ENCODE data around the gene KCNK16. TPM values are rescaled to one million over a fixed set of nuclear protein-coding genes. Genes with fewer than 3 reads are reported as not detected.

The KCNK16 gene
- total and polyA plus RNA-seq, 4 experiments from 2014 or later: not detected

DNA sequence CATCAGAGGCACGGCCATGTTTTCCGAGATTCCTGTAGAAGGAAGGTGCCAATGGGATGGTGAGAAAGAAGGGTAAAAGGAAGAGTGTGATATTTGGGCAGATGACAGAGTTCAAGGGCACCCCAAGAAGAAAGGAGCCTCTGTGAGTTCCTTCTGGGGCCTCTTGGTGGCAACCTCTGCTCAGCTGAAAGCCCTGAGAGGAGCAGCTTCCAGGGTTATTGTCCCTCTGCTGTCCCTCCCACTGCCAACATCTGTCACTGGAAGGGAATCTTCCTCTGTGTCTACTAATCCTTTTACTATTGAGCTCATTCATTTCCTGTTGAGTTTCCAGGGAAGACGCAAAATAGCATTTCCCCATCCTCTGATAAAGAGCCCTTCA lies 40.0 kb upstream of the KCNK16 start:
- H3K36me3 Mint-ChIP-seq: no peaks in the 10 kb centered on the region
- ChIA-PET POLR2A (ENCODE audit: partially characterized antibody) (no interaction called here), CTCF (ENCODE audit: partially characterized antibody) (interaction anchor here (1.1 to 1.9 kb wide), 4 partner anchors 8 to 23 kb away, joined by 3 to 12 read pairs (median 6); no protein-coding TSS in a partner anchor)

DNA sequence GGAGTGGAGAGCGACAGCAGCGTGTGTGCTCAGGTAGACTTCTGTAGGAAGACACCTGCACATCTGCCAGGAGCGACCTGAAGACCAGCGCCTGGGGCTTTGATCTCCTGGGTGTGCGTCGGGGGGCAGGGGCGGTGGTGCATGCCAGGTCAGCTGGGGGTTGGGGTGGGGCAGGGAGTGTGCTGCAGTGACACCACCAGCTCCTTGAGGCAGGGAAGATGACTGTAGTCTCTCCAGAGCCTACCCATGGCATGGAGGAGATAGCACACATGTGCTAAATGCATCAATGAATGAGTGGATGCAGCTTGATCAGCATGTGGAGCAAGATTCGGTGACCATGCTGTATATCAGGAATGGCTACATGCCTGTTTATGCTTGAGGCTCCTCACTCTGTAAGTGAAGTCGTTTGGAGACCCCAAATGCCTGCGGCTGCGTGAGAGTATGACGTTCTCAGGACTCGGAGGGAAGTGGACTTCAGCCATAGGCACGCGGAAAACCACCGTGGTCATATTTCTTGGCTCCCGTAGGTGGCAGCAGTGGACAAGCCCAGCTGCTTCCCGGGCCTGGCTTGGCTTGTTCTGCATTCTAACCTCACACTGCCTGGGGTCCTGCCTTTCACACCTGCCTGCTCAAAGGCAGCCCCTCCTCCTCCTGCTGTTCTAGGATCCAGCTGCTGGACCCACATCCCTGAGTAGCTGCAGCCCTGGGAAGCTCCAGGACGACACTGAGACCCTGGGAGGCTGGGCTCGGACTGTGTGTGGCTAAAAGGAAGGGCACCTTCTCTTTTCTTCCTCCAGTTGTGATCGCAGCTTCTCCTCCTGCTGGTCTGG lies 39.4 kb upstream of the KCNK16 start:
- H3K36me3 Mint-ChIP-seq: no peaks in the 10 kb centered on the region
- intact Hi-C loops (cut with micrococcal nuclease): no loop called here
- no peaks in the 10 kb centered on the region for H3K9me3 Mint-ChIP-seq
- Histone ChIP-seq H3K4me3 (ENCODE audit: low read length in 2 of 2) (no peak overlapping the region), H3K9me3 (ENCODE audit: control insufficient read depth in 1 of 2, low read length in 2 of 2) (no peaks in the 10 kb centered on the region), H3K27me3 (ENCODE audit: insufficient read depth, low read length) (no peaks in the 10 kb centered on the region), H3K27ac (ENCODE audit: low read depth, low read length) (no peak overlapping the region), H3K4me1 (ENCODE audit: insufficient read depth, low read length) (no peaks in the 10 kb centered on the region), H3K36me3 (ENCODE audit: insufficient read depth, low read length) (no peaks in the 10 kb centered on the region)
- H3K27ac Mint-ChIP-seq: no peak overlapping the region
- H3K27me3 Mint-ChIP-seq: peaks cover 10 to 16% of the 10 kb centered on the region in 2 donors
- peak overlapping the region in 2 of 8 donors; percentile 50 to 57 for H3K4me3 Mint-ChIP-seq
- POLR2A ChIA-PET (ENCODE audit: partially characterized antibody): no interaction called here
- peaks cover 0 to 4% (median 2%) of the 10 kb centered on the region in 4 donors for H3K4me1 Mint-ChIP-seq
- peak in 4 of 5 donors; percentile 8 to 29 (median 12) for DNase-seq
- CTCF ChIA-PET (ENCODE audit: partially characterized antibody): interaction anchor here (1.1 to 1.9 kb wide), 5 partner anchors 9 to 25 kb away, joined by 3 to 12 read pairs (median 5); no protein-coding TSS in a partner anchor

More for the DNA sequence above, 40.0 kb upstream of the KCNK16 start:
- no peak for DNase-seq
- Mint-ChIP-seq H3K4me1 (peaks cover 0 to 4% (median 2%) of the 10 kb centered on the region in 4 donors), H3K27me3 (peaks cover 10 to 14% of the 10 kb centered on the region in 2 donors), H3K27ac (no peak overlapping the region), H3K4me3 (no peak overlapping the region), H3K9me3 (no peaks in the 10 kb centered on the region)
- Histone ChIP-seq H3K9me3 (ENCODE audit: control insufficient read depth in 1 of 2, low read length in 2 of 2) (no peaks in the 10 kb centered on the region), H3K27me3 (ENCODE audit: insufficient read depth, low read length) (no peaks in the 10 kb centered on the region), H3K27ac (ENCODE audit: low read depth, low read length) (no peak overlapping the region), H3K36me3 (ENCODE audit: insufficient read depth, low read length) (no peaks in the 10 kb centered on the region), H3K4me1 (ENCODE audit: insufficient read depth, low read length) (no peaks in the 10 kb centered on the region), H3K4me3 (ENCODE audit: low read length in 2 of 2) (no peak overlapping the region)
- intact Hi-C loops (cut with micrococcal nuclease): no loop called here

DNA sequence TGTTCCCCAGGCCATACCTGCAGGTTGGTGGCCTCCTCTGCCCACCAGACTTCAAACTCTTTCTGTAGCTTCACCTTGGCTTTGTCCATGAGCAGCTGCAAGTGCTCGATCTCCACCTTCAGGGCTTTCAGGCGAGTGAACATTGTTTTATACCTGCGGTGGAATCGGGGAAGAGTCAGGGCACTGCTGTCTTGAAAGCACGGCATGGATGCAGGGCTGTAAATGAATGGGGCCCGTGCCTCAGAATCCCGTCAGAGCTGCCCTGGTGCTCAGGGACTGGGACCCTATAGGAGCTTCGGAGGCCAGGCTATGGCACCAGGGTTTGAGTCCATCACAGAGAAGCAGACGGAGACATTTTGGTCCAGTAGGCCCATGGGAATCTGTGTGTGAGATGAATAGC lies 37.9 kb upstream of the KCNK16 start:
- no peak for DNase-seq
- H3K9me3 Mint-ChIP-seq: no peaks in the 10 kb centered on the region
- no peak overlapping the region for H3K4me3 ChIP-seq (ENCODE audit: low read length in 2 of 2)
- H3K27me3 Mint-ChIP-seq: peaks cover 7 to 15% of the 10 kb centered on the region in 2 donors
- ChIA-PET POLR2A (ENCODE audit: partially characterized antibody) (no interaction called here), CTCF (ENCODE audit: partially characterized antibody) (no interaction called here)
- H3K4me1 ChIP-seq (ENCODE audit: insufficient read depth, low read length): no peaks in the 10 kb centered on the region
- no peaks in the 10 kb centered on the region for H3K27me3 ChIP-seq (ENCODE audit: insufficient read depth, low read length)
- no peaks in the 10 kb centered on the region for H3K9me3 ChIP-seq (ENCODE audit: control insufficient read depth in 1 of 2, low read length in 2 of 2)
- no peak overlapping the region for H3K27ac Mint-ChIP-seq
- no peak overlapping the region for H3K27ac ChIP-seq (ENCODE audit: low read depth, low read length)
- H3K4me3 Mint-ChIP-seq: no peak overlapping the region
- H3K36me3 ChIP-seq (ENCODE audit: insufficient read depth, low read length): no peaks in the 10 kb centered on the region
- H3K36me3 Mint-ChIP-seq: no peaks in the 10 kb centered on the region
- intact Hi-C loops (cut with micrococcal nuclease): no loop called here
- H3K4me1 Mint-ChIP-seq: peaks cover 0 to 4% (median 2%) of the 10 kb centered on the region in 4 donors

DNA sequence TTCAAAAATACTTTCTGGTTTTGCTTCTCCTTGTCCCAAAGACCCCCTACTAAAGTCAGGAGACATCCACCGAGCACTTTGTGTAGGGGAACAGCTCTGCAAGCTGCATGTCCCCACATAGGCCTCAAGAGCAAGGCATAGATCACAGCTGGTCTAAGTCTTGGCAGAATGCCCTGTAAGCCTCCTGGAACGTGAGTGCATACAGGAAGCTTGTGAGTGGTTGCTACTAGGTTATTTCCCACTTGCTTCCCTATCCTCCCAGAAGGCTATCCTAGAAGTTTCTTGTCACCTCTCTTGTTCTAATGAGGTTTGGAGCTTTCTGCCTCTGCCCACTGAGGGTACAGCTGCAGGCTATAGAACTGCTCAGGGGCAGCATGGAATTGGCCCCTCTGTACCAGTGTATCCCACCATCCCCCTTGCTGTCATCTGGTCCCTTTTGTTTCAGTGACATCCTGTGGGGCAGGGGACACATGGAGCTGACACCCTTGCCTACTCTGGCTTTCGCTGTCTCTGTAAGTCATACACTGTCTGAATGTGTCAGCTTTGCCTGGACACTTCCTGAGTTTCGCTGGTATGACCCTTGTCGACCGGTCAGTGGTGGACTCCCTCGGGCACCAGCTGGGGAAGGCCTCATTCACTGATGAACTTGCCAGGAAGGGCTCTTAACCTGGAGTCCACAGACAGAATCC lies 35.6 kb upstream of the KCNK16 start:
- Histone ChIP-seq H3K4me3 (ENCODE audit: low read length in 2 of 2) (no peak overlapping the region), H3K4me1 (ENCODE audit: insufficient read depth, low read length) (no peaks in the 10 kb centered on the region), H3K27me3 (ENCODE audit: insufficient read depth, low read length) (no peaks in the 10 kb centered on the region), H3K27ac (ENCODE audit: low read depth, low read length) (no peak overlapping the region), H3K36me3 (ENCODE audit: insufficient read depth, low read length) (no peaks in the 10 kb centered on the region), H3K9me3 (ENCODE audit: control insufficient read depth in 1 of 2, low read length in 2 of 2) (no peaks in the 10 kb centered on the region)
- H3K4me1 Mint-ChIP-seq: peaks cover 0 to 4% (median 2%) of the 10 kb centered on the region in 4 donors
- CTCF ChIA-PET (ENCODE audit: partially characterized antibody): interaction anchor here (1.3 to 1.8 kb wide), 3 partner anchors 10 to 18 kb away, joined by 3 to 5 read pairs (median 4); no protein-coding TSS in a partner anchor
- H3K4me3 Mint-ChIP-seq: no peak overlapping the region
- POLR2A ChIA-PET (ENCODE audit: partially characterized antibody): no interaction called here
- H3K27ac Mint-ChIP-seq: no peak overlapping the region
- H3K9me3 Mint-ChIP-seq: no peaks in the 10 kb centered on the region
- DNase-seq: no peak
- H3K36me3 Mint-ChIP-seq: no peaks in the 10 kb centered on the region
- intact Hi-C loops (cut with micrococcal nuclease): no loop called here
- H3K27me3 Mint-ChIP-seq: peaks cover 6 to 10% of the 10 kb centered on the region in 2 donors

DNA sequence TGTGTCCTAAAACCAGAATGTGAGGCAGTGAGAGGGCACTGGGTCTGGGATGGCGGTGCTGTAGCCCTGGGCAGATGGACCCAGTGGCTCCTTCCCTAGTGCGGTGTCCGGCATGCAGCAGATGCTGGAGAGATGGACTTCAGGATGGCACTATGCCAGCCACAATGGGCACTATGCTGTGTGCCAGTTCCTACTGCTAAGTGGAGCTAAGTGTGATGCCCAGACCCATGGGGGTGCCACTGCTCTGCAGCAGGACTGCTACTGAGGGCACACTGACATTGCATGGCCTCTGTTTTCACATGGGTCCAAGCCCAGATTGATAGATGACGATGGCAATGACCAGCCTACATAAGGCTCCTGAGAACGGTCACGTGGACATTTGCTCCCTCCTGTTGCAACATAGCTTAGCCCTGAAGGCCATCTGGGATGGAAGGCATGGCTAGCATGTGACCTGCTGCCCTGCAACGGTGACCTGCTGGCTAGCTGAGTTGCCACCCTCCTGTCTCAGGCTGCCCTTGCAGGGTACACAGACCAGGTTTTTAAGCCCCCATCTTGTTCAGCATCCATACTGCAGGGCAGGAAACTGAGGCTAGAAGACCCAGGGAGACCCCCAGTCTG lies 31.3 kb upstream of the KCNK16 start:
- no peaks in the 10 kb centered on the region for H3K27me3 ChIP-seq (ENCODE audit: insufficient read depth, low read length)
- H3K36me3 Mint-ChIP-seq: no peaks in the 10 kb centered on the region
- H3K36me3 ChIP-seq (ENCODE audit: insufficient read depth, low read length): no peaks in the 10 kb centered on the region
- H3K4me3 Mint-ChIP-seq: no peak overlapping the region
- intact Hi-C loops (cut with micrococcal nuclease): no loop called here
- no peak overlapping the region for H3K27ac Mint-ChIP-seq
- H3K9me3 Mint-ChIP-seq: no peaks in the 10 kb centered on the region
- H3K4me1 ChIP-seq (ENCODE audit: insufficient read depth, low read length): no peaks in the 10 kb centered on the region
- ChIA-PET CTCF (ENCODE audit: partially characterized antibody) (interaction anchor here (1.4 kb wide), 1 partner anchor 10 kb away, joined by 4 read pairs; no protein-coding TSS in a partner anchor), POLR2A (ENCODE audit: partially characterized antibody) (no interaction called here)
- peaks cover 0 to 2% of the 10 kb centered on the region in 2 donors for H3K27me3 Mint-ChIP-seq
- H3K4me3 ChIP-seq (ENCODE audit: low read length in 2 of 2): no peak overlapping the region
- no peak overlapping the region for H3K27ac ChIP-seq (ENCODE audit: low read depth, low read length)
- no peaks in the 10 kb centered on the region for H3K9me3 ChIP-seq (ENCODE audit: control insufficient read depth in 1 of 2, low read length in 2 of 2)
- no peaks in the 10 kb centered on the region for H3K4me1 Mint-ChIP-seq
- no peak for DNase-seq

DNA sequence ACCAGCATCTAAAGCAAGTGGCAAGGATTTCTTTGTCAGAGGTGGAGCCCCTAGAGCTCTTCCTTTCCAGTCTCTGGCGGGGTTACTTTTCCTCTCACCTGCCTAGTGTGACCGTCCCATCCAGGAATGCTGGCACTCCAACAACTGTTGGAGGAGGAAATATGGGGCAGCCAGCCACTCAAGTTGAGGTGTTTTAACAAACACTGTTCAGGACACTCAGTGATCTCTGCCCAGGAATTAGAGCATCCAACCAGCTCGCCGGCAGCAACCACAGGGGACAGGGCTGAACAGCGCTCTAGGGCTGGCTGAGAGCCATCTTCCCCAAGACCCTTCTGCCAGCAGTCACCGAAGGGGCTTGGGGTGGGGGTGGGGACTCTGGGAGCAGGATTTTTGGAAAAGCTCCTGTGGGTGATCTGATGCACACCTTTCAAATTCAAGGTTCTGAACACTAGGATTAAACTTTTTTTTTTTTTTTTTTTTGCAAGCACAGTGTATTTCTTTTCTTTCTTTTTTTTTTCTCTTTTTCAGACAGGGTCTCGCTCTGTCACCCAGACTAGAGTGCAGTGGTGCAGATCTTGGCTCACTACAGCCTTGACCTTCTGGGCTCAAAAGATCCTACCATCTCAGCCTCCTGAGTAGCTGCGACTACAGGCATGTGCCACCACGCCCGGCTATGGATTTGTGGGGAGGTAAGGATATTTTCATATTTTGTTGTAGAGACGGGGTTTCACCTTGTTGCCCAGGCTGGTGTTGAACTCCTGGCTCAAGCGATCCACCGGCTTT lies 28.4 kb upstream of the KCNK16 start:
- Histone ChIP-seq H3K4me1 (ENCODE audit: insufficient read depth, low read length) (no peaks in the 10 kb centered on the region), H3K9me3 (ENCODE audit: control insufficient read depth in 1 of 2, low read length in 2 of 2) (no peaks in the 10 kb centered on the region), H3K36me3 (ENCODE audit: insufficient read depth, low read length) (no peaks in the 10 kb centered on the region), H3K27me3 (ENCODE audit: insufficient read depth, low read length) (no peaks in the 10 kb centered on the region), H3K27ac (ENCODE audit: low read depth, low read length) (no peak overlapping the region), H3K4me3 (ENCODE audit: low read length in 2 of 2) (no peak overlapping the region)
- Mint-ChIP-seq H3K4me3 (no peak overlapping the region), H3K4me1 (peaks cover 0 to 4% (median 0%) of the 10 kb centered on the region in 4 donors), H3K27ac (no peak overlapping the region), H3K27me3 (peaks cover 3 to 5% of the 10 kb centered on the region in 2 donors), H3K9me3 (no peaks in the 10 kb centered on the region), H3K36me3 (no peaks in the 10 kb centered on the region)
- CTCF ChIA-PET (ENCODE audit: partially characterized antibody): interaction anchor here (0.6 to 2.6 kb wide), 6 partner anchors 9 to 965 kb away, joined by 3 to 12 read pairs (median 4); no protein-coding TSS in a partner anchor
- intact Hi-C loops (cut with micrococcal nuclease): no loop called here
- no peak for DNase-seq
- POLR2A ChIA-PET (ENCODE audit: partially characterized antibody): no interaction called here

Measured in CD4-positive, alpha-beta memory T cell (primary cell).